HL-60/S4 treated with retinoic acid at 250 ng/mL for 4 days and 3 days (cell line): ENCODE measurements around the gene COX6A2.

Experiments used
- in situ Hi-C: fragments of 300-500 bp; cut with MboI; formaldehyde crosslinking; loops from 2 replicates; pipeline ENCODE4 v1.7.0; 2022; ENCODE audit warnings: low sequenced_read_pairs

COX6A2 gene

DNA sequence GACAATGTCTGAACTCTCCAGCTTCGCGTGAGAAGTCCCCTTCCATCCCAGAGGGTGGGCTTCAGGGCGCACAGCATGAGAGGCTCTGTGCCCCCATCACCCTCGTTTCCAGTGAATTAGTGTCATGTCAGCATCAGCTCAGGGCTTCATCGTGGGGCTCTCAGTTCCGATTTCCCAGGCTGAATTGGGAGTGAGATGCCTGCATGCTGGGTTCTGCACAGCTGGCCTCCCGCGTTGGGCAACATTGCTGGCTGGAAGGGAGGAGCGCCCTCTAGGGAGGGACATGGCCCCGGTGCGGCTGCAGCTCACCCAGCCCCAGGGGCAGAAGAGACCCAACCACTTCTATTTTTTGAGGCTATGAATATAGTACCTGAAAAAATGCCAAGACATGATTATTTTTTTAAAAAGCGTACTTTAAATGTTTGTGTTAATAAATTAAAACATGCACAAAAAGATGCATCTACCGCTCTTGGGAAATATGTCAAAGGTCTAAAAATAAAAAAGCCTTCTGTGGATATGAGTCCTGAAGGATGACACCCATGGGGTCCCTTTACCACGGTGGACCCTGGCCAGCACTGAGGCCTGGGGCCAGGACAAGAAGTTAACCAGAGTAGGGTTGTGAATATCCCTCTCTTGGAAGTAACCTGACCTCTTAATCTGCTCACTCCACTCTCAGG lies 45.5 kb downstream of the COX6A2 start:
- in situ Hi-C loops, result no loop called here

DNA sequence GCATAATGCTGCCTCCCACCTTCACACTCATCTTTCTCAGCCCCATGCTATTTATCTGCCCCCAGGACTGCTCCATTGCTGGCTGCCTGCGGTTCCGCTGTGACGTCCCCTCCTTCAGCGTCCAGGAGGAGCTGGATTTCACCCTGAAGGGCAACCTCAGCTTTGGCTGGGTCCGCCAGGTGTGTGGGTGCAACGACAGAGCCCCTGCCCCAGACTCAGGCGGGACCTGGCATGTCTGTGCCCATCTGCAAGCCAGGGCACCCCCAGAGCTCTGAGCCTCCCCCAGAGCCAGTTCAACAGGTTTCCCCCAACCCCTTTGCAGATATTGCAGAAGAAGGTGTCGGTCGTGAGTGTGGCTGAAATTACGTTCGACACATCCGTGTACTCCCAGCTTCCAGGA lies 48.0 kb downstream of the COX6A2 start:
- in situ Hi-C loops, result no loop called here
